ENCODE data around the gene VWA8.

Gene VWA8

DNA sequence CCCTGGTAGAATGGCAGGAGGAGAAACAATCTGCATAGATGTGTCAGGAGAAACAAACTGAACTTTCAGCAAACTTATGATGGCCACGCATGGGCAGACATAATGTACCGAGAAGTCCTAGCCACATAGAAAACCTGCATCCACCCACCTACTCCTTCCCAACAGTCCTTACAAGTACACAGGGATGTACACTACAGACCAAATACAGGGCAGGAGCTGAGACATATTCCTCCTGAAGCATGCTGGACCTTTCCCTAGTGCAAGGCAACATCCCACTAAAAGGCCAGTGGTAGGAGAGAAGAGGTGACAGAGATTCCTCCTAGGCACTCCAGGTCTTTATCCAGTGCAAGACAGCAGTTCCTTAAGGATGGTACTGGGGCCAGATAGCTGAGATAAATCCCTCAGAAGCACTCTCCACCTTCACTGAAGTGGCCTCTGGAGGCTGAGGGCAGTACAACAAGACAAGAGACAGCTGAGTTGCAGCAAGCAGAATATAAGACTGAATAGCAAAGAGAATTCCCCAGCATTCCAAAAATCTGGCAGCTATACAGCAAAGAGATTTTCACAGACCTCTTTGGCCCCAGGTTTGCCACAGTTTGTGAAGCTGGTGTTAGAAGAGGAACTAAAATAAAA lies 18.3 kb downstream of the VWA8 start:
- Histone ChIP-seq H3K4me1 (ENCODE audit: low read depth, poor library complexity, severe bottlenecking) (peaks cover 27% of the 10 kb centered on the region), H3K79me2 (ENCODE audit: insufficient read depth, low read depth) (peaks cover 8% of the 10 kb centered on the region; the same call in 1 of the 2 replicates), H3K4me3 (IDR thresholded peaks at IDR 0.05; ENCODE audit: insufficient read depth, low read depth, low read length) (no peak overlapping the region), H3K27ac (no peak overlapping the region), H3K4me2 (no peak overlapping the region), H3K9ac (no peak overlapping the region), H3K36me3 (ENCODE audit: insufficient read depth) (no peaks in the 10 kb centered on the region), H2AFZ (ENCODE audit: low read depth) (no peak overlapping the region), H4K20me1 (ENCODE audit: insufficient read depth) (peaks cover 6% of the 10 kb centered on the region; the same call in 1 of the 2 replicates), H3K27me3 (ENCODE audit: insufficient read depth, low read depth) (no peaks in the 10 kb centered on the region)
- TF ChIP-seq, protein P1, sequence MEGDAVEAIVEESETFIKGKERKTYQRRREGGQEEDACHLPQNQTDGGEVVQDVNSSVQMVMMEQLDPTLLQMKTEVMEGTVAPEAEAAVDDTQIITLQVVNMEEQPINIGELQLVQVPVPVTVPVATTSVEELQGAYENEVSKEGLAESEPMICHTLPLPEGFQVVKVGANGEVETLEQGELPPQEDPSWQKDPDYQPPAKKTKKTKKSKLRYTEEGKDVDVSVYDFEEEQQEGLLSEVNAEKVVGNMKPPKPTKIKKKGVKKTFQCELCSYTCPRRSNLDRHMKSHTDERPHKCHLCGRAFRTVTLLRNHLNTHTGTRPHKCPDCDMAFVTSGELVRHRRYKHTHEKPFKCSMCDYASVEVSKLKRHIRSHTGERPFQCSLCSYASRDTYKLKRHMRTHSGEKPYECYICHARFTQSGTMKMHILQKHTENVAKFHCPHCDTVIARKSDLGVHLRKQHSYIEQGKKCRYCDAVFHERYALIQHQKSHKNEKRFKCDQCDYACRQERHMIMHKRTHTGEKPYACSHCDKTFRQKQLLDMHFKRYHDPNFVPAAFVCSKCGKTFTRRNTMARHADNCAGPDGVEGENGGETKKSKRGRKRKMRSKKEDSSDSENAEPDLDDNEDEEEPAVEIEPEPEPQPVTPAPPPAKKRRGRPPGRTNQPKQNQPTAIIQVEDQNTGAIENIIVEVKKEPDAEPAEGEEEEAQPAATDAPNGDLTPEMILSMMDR (conservative IDR thresholded peaks at IDR 0.05; ENCODE audit: low read depth, low read length) = no peak

DNA sequence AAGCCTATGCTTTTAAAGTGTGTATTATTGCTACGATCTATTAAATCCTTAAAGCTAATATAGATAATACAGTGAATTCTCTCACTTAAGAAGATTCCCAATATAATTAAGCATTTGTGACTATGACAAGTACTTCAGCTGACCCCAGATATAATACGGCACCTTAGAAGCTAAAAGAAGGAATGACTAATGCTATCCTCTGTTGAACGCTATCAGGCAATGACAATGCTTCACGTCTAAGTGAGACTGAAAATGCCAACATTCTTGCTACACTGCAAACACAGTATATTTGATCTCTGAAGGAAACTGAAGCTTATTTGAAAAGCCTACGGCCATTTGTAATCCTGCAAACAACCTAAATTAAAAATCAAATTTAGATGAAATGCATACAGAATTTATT lies 19.7 kb downstream of the VWA8 start:
- Histone ChIP-seq H3K9ac (no peak overlapping the region), H3K4me2 (no peak overlapping the region), H3K27me3 (ENCODE audit: insufficient read depth, low read depth) (no peaks in the 10 kb centered on the region), H3K27ac (no peak overlapping the region), H3K36me3 (ENCODE audit: insufficient read depth) (no peaks in the 10 kb centered on the region), H3K4me1 (ENCODE audit: low read depth, poor library complexity, severe bottlenecking) (peaks cover 27% of the 10 kb centered on the region), H3K4me3 (IDR thresholded peaks at IDR 0.05; ENCODE audit: insufficient read depth, low read depth, low read length) (no peak overlapping the region), H2AFZ (ENCODE audit: low read depth) (no peak overlapping the region), H3K79me2 (ENCODE audit: insufficient read depth, low read depth) (peaks cover 8% of the 10 kb centered on the region; the same call in 1 of the 2 replicates), H4K20me1 (ENCODE audit: insufficient read depth) (peaks cover 6% of the 10 kb centered on the region; the same call in 1 of the 2 replicates)
- TF ChIP-seq, protein P1 (conservative IDR thresholded peaks at IDR 0.05; ENCODE audit: low read depth, low read length) = no peak

DNA sequence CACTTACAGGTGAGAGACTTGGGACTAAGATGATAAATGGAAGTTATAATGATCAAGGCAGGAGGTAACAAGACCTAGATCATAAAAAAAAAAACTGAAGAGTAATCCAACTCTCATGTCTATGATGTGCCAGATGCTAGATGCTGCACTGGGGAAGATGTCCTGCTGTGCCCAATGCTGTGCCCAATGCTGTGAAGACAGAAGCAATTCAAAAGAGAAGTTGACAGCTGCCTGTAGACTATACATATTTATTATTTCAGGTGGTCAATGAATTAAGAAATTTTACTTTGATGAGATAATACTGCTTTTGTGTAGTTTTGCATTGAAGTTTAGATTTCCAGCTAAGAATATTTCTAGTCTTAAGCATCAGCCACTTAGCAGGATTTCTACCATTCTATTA lies 21.5 kb downstream of the VWA8 start:
- no peak overlapping the region for H3K4me3 ChIP-seq (IDR thresholded peaks at IDR 0.05; ENCODE audit: insufficient read depth, low read depth, low read length)
- peaks cover 6% of the 10 kb centered on the region; the same call in 1 of the 2 replicates for H4K20me1 ChIP-seq (ENCODE audit: insufficient read depth)
- H3K27ac ChIP-seq = no peak overlapping the region
- no peaks in the 10 kb centered on the region for H3K27me3 ChIP-seq (ENCODE audit: insufficient read depth, low read depth)
- H3K4me2 ChIP-seq = no peak overlapping the region
- no peak overlapping the region for H3K9ac ChIP-seq
- H3K79me2 ChIP-seq (ENCODE audit: insufficient read depth, low read depth) = peaks cover 8% of the 10 kb centered on the region; the same call in 1 of the 2 replicates
- TF ChIP-seq, protein P1 (conservative IDR thresholded peaks at IDR 0.05; ENCODE audit: low read depth, low read length) = no peak
- H2AFZ ChIP-seq (ENCODE audit: low read depth) = no peak overlapping the region
- no peaks in the 10 kb centered on the region for H3K36me3 ChIP-seq (ENCODE audit: insufficient read depth)
- H3K4me1 ChIP-seq (ENCODE audit: low read depth, poor library complexity, severe bottlenecking) = peaks cover 15% of the 10 kb centered on the region

DNA sequence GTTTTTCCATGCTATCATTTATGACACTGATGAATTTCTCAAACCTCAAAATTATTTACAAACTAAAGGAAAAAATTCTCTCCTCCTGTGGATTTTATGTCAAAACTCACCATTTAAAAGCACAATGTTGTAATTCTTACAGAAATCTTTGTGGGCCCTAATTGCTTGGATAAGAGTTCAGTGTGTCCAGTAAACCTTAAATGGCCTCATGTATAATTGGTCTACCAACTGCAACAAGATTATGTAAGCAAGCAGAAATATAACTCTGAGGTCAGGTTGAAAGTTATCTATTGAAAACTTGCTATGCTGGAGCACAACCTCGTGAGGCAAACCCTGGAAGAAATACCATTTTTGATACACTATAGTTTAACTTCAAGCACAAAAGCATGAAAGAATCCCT lies 22.0 kb downstream of the VWA8 start:
- TF ChIP-seq, protein P1 (conservative IDR thresholded peaks at IDR 0.05; ENCODE audit: low read depth, low read length) = no peak
- H3K4me1 ChIP-seq (ENCODE audit: low read depth, poor library complexity, severe bottlenecking) = peaks cover 13% of the 10 kb centered on the region

More for the DNA sequence above, 22.0 kb downstream of the VWA8 start:
- H3K4me3 ChIP-seq (IDR thresholded peaks at IDR 0.05; ENCODE audit: insufficient read depth, low read depth, low read length) = no peak overlapping the region
- H2AFZ ChIP-seq (ENCODE audit: low read depth) = no peak overlapping the region
- no peak overlapping the region for H3K27ac ChIP-seq
- H3K79me2 ChIP-seq (ENCODE audit: insufficient read depth, low read depth) = peaks cover 8% of the 10 kb centered on the region; the same call in 1 of the 2 replicates
- H3K9ac ChIP-seq = no peak overlapping the region
- no peaks in the 10 kb centered on the region for H3K36me3 ChIP-seq (ENCODE audit: insufficient read depth)
- no peaks in the 10 kb centered on the region for H3K27me3 ChIP-seq (ENCODE audit: insufficient read depth, low read depth)
- H3K4me2 ChIP-seq = no peak overlapping the region
- peaks cover 6% of the 10 kb centered on the region; the same call in 1 of the 2 replicates for H4K20me1 ChIP-seq (ENCODE audit: insufficient read depth)

Data from KMS-11 (cell line).